HK-2 (cell line): ENCODE results near the gene HTT.
"Not testable (repeated sequence)": the region's sequence is repeated elsewhere in the genome, so short reads cannot be mapped to it uniquely, and the experiment has no call there.

Experiments used
- DNase-seq: peaks from one replicate; pipeline ENCODE4 v3.0.0-alpha.2; 2018; ENCODE audit not compliant: unreplicated experiment

The HTT gene

GRCh38 chr4:3082925-3083515 lies 8.5 kb downstream of the HTT start:
- no peak for DNase-seq

DNA sequence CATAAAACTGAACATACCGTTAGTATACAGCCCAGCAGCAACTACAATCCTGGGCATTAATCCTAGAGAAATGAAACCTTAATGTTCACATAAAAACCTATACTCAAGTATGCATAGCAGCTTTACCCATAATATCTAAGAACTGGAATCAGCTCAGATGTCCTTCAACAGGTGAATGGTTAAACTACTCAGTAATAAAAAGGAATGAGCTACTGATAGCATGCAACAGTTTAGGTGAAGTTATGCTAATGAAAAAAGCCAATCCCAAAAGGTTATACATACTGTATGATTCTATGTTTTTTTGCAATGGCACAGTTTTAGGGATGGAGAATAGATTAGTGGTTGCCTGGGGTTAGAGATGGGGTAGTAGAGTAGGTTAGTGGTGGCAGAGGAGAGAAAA lies 9.3 kb downstream of the HTT start:
- DNase-seq = no peak

DNA sequence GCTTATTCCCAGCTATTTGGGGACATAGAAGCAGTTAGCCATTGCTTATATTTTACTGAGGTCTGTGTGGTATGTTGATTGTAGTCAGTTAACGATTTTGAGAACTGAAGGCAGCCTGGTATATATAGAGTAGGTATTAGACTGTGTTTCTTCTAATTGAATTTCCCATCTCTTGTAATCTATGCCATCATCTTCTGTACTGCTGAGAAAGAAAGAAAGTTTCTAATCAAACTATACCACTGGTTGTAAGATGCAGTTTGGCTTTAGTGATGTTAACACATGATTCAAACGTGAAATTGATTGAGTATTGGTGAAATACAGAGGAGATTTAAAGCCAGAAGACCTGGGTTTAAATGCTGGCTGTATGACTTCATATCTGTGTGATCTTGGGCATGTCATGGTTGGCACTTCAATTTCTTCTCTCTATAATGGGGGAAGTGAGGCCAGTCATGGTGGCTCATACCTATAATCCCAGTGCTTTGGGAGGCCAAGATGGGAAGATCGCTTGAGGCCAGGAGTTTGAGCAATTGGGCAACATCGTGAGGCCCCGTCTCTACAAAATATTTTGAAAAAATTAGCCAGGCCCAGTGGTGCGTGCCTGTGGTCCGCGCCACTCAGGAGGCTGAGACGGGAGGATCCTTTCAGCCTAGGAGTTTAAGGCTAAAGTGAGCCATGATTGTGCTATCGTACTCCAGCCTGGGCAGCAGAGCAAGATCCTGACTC lies 11.6 kb downstream of the HTT start:
- no peak for DNase-seq

DNA sequence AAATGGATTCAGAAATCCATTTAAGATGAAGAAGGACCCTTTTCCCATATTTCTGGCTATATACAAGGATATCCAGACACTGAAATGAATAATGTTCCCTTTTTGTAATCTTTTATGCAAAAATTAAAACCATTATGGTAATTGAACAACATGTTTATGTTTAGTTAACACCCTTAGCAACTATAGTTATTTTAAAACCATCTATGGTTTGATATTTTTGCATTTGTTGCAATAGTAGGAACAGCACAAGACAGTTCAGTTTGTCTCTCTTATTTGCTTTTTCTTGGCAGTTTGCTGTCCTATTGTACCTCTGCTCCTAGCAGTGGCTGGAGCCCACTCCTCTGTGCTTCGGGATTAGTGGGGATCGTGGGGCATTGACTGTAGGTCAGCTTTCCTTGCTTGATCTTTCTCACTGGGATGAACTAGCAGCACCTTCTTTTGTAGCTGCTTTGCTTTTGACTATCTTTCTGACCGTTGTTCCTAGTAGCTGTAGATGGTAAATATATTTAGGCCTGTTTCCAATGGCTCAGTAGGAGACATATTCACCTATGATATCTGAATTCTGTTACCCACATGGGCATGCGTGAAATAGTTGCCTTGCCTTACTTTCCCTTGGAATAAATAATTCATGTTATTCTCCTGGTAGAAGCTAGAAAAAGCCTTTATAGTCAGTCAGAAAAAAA lies 12.8 kb downstream of the HTT start:
- no peak for DNase-seq

DNA sequence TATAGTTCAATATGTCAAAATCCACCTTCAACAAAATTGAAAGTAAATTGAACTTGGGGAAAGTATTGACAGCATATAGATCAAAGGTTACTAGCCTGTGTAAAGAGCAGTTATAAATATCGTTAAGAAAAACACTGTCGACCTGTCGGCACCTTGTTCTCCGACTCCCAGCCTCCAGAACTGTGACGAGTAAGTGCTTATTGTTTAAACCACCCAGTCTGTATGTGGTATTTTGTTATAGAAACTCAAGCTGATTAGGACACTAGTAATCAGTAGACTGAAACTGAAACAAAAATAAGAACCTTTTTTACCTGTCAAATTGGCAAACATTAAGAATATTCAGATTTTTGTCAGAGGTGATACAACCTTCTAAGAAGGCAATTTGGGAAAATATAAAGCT lies 17.0 kb downstream of the HTT start:
- no peak for DNase-seq

DNA sequence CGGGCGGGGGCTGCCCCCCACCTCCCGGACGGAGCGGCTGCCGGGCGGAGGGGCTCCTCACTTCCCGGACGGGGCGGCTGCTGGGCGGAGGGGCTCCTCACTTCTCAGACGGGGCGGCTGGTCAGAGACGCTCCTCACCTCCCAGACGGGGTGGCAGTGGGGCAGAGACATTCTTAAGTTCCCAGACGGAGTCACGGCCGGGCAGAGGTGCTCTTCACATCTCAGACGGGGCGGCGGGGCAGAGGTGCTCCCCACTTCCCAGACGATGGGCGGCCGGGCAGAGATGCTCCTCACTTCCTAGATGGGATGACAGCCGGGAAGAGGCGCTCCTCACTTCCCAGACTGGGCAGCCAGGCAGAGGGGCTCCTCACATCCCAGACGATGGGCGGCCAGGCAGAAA lies 20.2 kb downstream of the HTT start:
- DNase-seq = not testable (repeated sequence)

DNA sequence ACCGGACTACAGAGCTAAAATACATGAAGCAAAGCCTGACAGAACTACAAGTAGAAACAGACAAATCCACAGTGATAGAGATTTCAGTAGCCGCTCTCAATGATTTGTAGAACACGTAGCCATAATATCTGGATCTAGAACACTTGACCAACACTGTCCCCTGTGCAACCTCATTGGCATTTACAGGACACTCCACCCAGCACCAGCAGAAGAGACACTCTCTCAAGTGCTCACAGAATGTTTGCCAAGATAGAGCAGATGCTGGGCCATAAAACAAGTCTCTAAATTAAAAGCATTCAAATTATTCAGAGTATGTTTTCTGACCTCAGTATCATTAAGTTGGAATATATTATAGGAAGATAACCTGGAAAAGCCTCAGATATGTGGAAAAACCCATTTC lies 21.7 kb downstream of the HTT start:
- no peak for DNase-seq

DNA sequence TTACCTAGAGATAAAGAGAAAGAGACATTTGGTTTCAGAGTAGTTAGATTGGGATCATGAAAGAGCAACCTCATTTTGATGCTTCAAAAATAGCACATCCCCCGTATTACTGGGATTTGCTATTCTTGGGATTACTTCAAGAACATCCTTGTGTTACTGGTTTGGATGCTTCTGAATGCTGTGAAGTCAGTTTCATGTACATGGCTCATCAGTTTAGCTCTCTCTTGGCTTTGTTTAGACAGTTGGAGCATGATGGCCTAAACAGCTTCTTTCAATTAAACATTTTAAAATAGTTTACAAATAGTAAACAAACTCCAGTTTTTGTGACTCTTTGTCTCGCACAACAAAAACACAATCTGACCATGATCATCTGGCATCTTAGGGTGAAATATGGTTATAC lies 23.9 kb downstream of the HTT start:
- DNase-seq = no peak

DNA sequence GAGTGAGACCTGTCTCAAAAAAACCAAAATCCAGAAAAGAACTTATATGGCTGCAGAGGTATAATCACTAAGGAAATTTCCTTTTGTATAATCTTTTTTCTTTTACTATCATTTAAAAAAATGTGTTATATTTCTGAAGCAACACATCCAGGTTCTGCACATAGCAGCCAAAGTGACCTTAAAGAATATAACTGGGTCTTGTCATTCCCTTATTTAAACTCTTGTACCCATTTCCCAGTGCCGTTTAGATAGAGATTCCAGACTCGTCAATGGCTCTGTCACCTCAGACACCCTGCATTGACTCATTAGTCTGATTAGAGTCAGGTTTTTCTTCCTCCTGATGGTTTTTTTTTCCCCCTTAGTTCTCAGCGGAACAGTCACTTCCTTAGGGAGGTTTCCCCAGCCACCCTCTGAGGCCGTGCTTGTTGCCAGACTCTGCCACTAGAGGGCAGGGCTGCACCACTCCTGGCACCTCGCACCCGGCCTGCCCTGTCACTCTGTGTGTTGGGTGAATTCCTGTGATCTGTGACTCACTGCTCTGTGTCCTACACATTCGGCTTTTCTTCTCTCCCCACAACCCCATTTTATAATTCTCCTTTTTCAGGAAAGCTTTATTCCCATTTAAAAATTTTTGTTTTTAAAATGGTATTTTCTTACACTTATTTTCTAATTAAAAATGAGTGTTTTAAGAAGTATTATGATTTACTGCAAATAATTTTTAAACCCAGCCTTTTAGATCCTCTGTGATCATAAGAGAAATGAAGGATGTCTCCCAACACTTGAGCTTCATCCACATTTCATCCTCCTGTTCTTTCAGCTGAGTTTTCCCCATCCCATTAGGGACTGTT lies 32.1 kb downstream of the HTT start:
- DNase-seq = peak; percentile 97

DNA sequence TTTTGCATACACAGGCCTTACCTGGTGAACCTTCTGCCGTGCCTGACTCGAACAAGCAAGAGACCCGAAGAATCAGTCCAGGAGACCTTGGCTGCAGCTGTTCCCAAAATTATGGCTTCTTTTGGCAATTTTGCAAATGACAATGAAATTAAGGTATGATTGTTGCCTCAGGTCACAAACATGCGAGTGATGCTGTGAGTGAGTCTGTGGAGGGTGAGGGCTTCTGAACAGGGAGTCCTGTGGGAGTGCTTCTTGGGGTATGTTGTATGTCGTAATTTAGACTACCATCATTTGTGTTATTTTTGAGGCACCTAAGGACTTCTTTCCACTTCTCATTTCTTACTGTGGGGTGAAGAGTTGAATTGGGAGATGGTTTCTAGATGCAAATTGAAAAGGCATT lies 32.8 kb downstream of the HTT start:
- no peak for DNase-seq

DNA sequence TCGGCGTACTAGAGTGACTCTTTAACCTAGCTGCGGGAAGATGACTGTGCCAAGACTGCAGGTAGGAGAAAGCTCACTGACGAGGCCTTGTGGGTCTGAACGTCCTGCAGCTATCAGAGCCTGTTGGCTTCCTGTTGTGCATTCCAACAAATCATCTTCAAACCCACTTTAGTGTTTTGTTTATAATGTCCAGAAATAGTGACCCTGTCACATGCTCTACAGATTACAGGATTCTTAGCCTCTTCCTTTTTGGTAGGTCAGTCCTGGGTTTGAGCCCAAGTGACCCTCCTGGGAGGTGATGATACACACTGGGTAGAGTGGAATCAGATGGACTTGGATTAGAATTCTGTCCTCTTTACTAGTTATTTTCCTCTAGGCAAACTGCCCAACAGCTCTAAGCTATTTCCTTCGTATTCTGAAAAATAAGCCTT lies 33.2 kb downstream of the HTT start:
- DNase-seq = no peak

GRCh38 chr4:3108211-3108610 lies 33.7 kb downstream of the HTT start:
- no peak for DNase-seq

DNA sequence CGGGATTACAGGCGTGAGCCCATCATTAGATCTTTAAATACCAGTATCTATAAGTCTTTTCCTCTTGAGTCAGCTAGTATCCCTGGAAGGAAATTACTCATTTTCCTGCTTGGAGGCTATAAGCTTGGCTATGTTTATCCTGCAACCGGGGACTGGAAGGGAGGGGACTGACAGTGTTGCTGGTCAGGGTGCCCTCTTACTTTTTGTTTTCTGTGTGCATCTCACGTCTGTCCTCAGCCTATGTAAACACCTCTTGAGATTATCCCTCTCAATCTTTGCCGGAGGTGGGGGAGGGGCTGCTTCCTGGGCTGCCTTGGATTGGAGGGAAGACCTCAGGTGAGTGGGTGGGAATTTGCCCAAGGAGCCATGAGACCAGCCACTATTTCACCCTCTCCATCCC lies 37.0 kb downstream of the HTT start:
- no peak for DNase-seq

DNA sequence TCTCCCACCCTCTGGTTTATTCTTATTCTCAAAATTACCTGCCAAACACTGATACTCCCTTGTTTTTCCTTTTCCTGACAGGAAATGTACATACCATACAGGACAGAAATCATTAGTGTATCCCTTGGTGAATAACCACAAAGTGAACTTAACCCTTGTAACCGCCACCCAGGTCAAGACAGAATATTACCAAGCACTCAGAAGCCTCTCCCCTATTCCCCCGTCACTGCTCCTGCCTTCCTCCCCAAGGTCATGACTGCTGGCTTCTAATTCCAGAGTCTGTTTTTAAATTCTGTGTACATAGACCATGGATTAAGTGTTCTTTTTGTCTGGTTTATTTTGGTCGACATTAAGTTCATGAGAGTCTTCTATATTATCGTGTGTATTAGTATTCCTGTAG lies 37.7 kb downstream of the HTT start:
- no peak for DNase-seq

DNA sequence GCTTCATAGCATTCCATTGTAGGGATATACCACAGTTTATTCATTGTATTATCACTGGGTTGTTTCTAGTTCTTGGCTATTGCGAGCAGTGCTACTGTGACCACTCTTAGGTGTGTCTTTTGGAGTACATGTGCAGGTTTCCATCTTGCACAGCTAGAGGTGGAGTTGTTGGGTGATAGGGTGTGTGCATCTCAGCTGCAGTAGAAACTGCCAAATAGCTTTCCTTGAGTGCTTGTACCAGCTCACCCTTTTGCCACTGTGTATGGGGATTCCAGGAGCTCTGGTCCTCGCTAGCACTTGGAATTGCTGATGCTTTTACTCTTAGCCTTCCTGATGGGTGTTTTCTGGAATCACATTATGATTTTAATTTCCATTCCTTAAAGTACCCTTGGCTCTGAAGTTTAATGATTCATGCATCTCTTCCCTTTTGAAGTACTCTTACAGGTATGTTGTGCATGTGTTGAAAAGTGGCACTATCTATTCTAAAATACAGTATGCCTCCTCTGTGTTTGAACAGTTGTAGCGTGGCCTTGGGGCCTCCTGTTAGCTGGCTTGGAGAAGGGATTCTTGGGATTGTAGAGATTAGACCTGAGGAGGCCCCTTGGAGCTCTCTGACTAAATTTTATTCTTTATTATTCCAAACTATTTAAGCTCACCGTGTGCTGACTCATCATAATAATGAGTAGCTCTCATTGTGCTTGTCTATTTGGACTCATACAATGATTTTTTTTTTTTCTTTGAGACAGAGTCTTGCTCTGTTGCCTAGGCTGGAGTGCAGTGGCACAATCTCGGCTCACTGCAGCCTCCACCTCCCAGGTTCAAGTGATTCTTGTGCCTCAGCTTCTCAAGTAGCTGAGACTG lies 38.4 kb downstream of the HTT start:
- DNase-seq = no peak

GRCh38 chr4:3114377-3114776 lies 39.9 kb downstream of the HTT start:
- DNase-seq = no peak

DNA sequence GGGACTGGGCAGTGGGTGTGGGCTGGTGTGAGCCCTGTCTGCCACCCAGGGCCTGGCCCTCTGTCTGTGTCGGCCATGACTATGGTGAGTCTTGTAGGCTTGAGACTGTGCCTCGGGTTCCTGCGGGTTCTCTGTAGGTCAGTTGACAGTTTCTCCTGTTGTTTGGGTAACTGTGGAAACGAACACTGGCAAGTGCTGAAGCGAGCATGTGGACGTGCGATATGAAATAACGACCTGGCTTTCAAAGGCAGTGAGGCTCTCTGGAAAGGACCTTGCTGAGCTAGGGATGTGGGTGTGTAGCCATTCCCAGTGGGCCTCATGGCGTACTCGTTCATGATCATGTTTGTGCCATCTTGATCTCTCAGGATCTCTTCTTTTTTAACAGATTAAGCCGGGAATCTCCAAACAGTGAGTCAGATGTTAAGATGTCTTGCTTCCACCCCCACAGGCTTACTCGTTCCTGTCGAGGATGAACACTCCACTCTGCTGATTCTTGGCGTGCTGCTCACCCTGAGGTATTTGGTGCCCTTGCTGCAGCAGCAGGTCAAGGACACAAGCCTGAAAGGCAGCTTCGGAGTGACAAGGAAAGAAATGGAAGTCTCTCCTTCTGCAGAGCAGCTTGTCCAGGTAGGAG lies 41.3 kb downstream of the HTT start:
- peak; percentile 26 for DNase-seq

DNA sequence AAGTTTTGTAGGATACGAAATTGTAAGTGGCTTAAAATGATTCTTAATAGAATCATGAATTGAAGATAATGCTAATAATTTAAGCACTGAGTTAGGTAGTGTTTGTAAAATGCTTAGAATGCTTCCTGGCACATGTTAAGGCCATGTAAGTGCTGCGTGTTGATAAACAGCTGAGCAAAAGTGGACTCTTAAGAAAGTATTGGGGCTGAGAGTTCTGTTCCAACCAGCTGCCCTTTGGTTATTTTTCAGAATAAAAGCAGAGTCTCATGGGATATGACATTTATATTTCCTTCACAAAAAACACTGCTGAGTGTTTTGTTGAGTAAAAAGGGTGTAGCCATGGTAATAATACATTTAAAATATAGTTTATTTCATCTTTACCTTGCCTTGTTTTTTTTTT lies 42.5 kb downstream of the HTT start:
- DNase-seq = no peak

DNA sequence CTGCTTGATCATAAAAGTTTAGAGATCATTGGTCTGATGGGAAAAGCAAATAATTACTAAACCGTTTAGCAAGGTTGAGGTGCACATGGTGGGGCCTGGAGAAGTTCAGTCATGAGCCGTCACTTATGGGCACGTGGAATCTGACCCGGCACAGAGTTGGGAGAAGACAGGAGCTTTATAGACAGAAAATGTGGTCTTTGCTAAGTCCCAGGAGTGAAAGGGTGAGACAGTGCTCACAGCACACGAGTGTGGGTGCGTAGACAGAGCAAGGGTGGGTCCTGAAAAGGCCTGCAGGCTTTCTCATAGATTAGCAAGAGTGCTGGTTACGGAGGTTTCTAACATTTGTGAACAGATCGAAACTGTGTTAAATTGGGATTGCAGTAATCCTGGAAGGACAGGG lies 43.8 kb downstream of the HTT start:
- no peak for DNase-seq

GRCh38 chr4:3119464-3119863 lies 45.0 kb downstream of the HTT start:
- DNase-seq = no peak

DNA sequence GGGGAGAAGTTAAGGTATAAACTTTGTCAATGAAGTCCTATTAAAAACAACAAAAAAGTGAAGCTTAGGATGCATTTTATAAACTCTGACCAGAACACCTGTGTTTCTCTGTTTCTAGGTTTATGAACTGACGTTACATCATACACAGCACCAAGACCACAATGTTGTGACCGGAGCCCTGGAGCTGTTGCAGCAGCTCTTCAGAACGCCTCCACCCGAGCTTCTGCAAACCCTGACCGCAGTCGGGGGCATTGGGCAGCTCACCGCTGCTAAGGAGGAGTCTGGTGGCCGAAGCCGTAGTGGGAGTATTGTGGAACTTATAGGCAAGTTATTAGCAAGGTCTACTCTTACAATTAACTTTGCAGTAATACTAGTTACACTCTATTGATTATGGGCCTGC lies 46.6 kb downstream of the HTT start:
- DNase-seq = no peak
